Glutamatergic neuron (in vitro differentiated cells): Measurements from ENCODE around the gene DCP1B. TPM values are rescaled to one million over a fixed set of nuclear protein-coding genes. Genes with fewer than 3 reads are reported as not detected.

ENCODE experiments used
- DNase-seq: peaks from one replicate; pipeline ENCODE4 v3.0.0; 2022
- H3K27ac Mint-ChIP-seq: one replicate; pipeline ENCODE4 v1.8.0; 2020; ENCODE audit warnings: mild to moderate bottlenecking, mixed read lengths, inconsistent platforms; ENCODE audit not compliant: unreplicated experiment
- H3K27me3 Mint-ChIP-seq: one replicate; pipeline ENCODE4 v1.8.0; 2020; ENCODE audit warnings: mild to moderate bottlenecking, moderate library complexity, mixed read lengths, inconsistent platforms; ENCODE audit not compliant: unreplicated experiment
- H3K36me3 Mint-ChIP-seq: one replicate; pipeline ENCODE4 v1.8.0; 2020; ENCODE audit warnings: mild to moderate bottlenecking, mixed read lengths, inconsistent platforms; ENCODE audit not compliant: unreplicated experiment
- H3K4me1 Mint-ChIP-seq: one replicate; pipeline ENCODE4 v1.8.0; 2020; ENCODE audit warnings: mild to moderate bottlenecking, low read depth, mixed read lengths, inconsistent platforms; ENCODE audit not compliant: unreplicated experiment
- H3K4me3 Mint-ChIP-seq: one replicate; pipeline ENCODE4 v1.8.0; 2020; ENCODE audit warnings: mild to moderate bottlenecking, mixed read lengths, inconsistent platforms; ENCODE audit not compliant: unreplicated experiment
- H3K9me3 Mint-ChIP-seq: one replicate; pipeline ENCODE4 v1.8.0; 2020; ENCODE audit warnings: mild to moderate bottlenecking, moderate library complexity, mixed read lengths, inconsistent platforms; ENCODE audit not compliant: unreplicated experiment
- CTCF ChIP-seq: fragments of 200-600 bp; sonication (generic); IDR thresholded peaks from one replicate; pipeline ENCODE4 v1.5.0; 2021; ENCODE audit not compliant: partially characterized antibody, unreplicated experiment
- total RNA-seq: library from RNA; stranded (reverse); fragmentation: NEBNext Ultra II Directional; extraction: Animal tissue kit (Norgen Biotek cat#: 25700); gene quantifications from one replicate; pipeline ENCODE4 v1.2.1, GENCODE V29; 2021; ENCODE audit not compliant: unreplicated experiment

Gene DCP1B
- total RNA-seq, 1 donor from 2014 or later, result 14.2 TPM

- no peak for DNase-seq
- peaks cover 22% of the 10 kb centered on the region for H3K4me1 Mint-ChIP-seq
- peaks cover 13% of the 10 kb centered on the region for H3K27me3 Mint-ChIP-seq
- no peak for TF ChIP-seq CTCF
- no peaks in the 10 kb centered on the region for H3K36me3 Mint-ChIP-seq
- H3K27ac Mint-ChIP-seq, result no peak overlapping the region
- H3K4me3 Mint-ChIP-seq, result no peak overlapping the region
- H3K9me3 Mint-ChIP-seq, result peaks cover 10% of the 10 kb centered on the region
Measured at GRCh38 chr12:1929241-1929984, 74.8 kb downstream of the DCP1B start.

- Mint-ChIP-seq H3K36me3 (peaks cover under 1% of the 10 kb centered on the region), H3K4me1 (peaks cover 23% of the 10 kb centered on the region), H3K27me3 (peaks cover 14% of the 10 kb centered on the region), H3K4me3 (no peak overlapping the region), H3K27ac (no peak overlapping the region), H3K9me3 (peaks cover 13% of the 10 kb centered on the region)
- DNase-seq, result no peak
- TF ChIP-seq CTCF, result no peak
Measured at GRCh38 chr12:1928439-1929121, 75.7 kb downstream of the DCP1B start.

GRCh38 chr12:1927751-1928351 lies 76.4 kb downstream of the DCP1B start:
- Mint-ChIP-seq H3K36me3 (peaks cover 5% of the 10 kb centered on the region), H3K27me3 (peaks cover 17% of the 10 kb centered on the region), H3K9me3 (peaks cover 14% of the 10 kb centered on the region), H3K4me1 (peaks cover 22% of the 10 kb centered on the region), H3K27ac (no peak overlapping the region), H3K4me3 (no peak overlapping the region)
- TF ChIP-seq CTCF, result no peak
- no peak for DNase-seq

- Mint-ChIP-seq H3K9me3 (peaks cover 16% of the 10 kb centered on the region), H3K4me3 (no peak overlapping the region), H3K27ac (no peak overlapping the region), H3K27me3 (peaks cover 14% of the 10 kb centered on the region), H3K36me3 (peaks cover 5% of the 10 kb centered on the region), H3K4me1 (peaks cover 18% of the 10 kb centered on the region)
- no peak for TF ChIP-seq CTCF
- DNase-seq, result no peak
Measured at GRCh38 chr12:1927051-1927680, 77.1 kb downstream of the DCP1B start.
